ENCODE results near the gene CSTF3.
"Not testable (repeated sequence)": the region's sequence is repeated elsewhere in the genome, so short reads cannot be mapped to it uniquely, and the experiment has no call there.

CSTF3 gene

GRCh38 chr11:33162831-33163230, 1.6 kb upstream of the CSTF3 start:
- DNase-seq (ENCODE audit: extremely low read depth in 1 of 2, low read depth in 1 of 2) = no peak

DNA sequence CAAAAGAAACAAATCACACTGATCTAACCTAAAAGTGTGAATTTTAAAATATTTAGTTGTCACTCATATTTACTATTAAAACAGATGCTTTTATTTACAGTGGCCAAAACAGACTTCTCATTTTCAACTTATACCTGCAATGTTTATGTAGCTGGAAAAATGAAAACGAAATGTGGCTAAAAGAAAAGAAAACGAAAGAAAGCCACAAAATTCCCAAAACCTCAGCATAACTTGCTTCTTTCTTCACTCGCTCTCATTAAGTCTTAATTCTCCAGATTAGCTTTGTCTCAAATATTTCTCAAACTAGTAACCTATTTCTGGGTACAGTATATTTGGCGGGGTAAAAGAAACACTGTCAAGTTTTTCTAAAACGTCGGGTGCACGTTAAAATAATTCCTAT, 693 bp downstream of the CSTF3 start:
- DNase-seq (ENCODE audit: extremely low read depth in 1 of 2, low read depth in 1 of 2) = no peak

- no peak for DNase-seq (ENCODE audit: extremely low read depth in 1 of 2, low read depth in 1 of 2)
Measured at GRCh38 chr11:33160136-33160535, 1.1 kb downstream of the CSTF3 start.

GRCh38 chr11:33159378-33159867, 1.9 kb downstream of the CSTF3 start:
- not testable (repeated sequence) for DNase-seq (ENCODE audit: extremely low read depth in 1 of 2, low read depth in 1 of 2)

GRCh38 chr11:33158596-33159275, 2.5 kb downstream of the CSTF3 start:
- no peak for DNase-seq (ENCODE audit: extremely low read depth in 1 of 2, low read depth in 1 of 2)

DNA sequence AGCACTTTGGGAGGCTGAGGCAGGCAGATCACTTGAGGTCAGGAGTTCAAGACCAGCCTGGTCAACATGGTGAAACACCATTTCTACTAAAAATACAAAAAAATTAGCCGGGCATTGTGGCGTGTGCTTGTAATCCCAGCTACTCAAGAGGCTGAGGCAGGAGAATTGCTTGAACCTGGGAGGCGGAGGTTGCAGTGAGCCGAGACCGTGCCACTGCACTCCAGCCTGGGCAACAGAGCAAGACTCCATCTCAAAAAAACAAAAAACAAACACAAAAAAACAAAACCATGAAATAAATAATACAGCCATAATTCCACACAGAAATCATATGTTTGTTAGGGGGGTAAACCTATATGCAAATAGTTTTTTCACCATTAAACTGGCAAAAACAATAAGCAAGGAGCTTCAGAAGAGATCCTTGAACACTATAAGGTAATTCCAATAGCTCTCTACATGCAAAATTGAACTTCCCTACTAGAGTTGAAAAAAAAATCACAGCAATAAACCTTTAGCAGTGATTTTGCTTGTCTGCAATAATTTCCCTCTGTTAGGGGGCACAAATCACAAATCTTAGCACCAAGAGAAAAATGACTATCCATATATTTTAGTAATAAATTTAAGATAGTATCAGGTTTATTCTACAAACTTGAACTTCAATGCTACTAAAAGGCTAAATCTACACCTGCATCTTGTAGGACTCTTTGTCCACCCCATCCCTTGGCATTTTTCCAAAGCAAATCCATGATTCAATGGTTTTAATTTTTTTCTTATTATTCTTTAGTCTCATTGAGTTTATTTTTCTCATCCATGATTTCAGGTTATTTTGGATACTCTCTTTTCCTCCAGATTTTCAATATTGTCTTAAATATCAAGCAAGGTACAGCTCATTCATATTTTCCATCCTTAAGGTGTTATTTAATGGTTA, 3.9 kb downstream of the CSTF3 start:
- no peak for DNase-seq (ENCODE audit: extremely low read depth in 1 of 2, low read depth in 1 of 2)

DNA sequence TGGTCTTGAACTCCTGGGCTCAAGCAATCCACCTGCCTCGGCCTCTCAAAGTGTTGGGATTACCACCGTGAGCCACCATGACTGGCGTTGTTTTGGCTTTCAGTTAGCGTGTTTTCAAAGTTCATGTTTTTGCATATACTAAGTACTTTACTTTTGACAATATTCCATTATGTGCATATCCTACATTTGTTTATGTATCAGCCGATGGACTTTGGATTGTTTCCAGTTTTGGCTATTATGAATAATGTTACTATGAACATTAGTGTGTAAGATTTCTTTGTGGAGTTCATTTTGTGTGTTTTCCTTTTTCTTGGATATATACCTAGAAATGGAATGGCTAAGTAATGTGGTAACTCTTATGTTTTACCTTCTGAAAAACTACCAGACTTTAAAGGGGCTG, 9.9 kb downstream of the CSTF3 start:
- DNase-seq (ENCODE audit: extremely low read depth in 1 of 2, low read depth in 1 of 2) = no peak

GRCh38 chr11:33147559-33147958, 13.7 kb downstream of the CSTF3 start:
- DNase-seq (ENCODE audit: extremely low read depth in 1 of 2, low read depth in 1 of 2) = no peak

DNA sequence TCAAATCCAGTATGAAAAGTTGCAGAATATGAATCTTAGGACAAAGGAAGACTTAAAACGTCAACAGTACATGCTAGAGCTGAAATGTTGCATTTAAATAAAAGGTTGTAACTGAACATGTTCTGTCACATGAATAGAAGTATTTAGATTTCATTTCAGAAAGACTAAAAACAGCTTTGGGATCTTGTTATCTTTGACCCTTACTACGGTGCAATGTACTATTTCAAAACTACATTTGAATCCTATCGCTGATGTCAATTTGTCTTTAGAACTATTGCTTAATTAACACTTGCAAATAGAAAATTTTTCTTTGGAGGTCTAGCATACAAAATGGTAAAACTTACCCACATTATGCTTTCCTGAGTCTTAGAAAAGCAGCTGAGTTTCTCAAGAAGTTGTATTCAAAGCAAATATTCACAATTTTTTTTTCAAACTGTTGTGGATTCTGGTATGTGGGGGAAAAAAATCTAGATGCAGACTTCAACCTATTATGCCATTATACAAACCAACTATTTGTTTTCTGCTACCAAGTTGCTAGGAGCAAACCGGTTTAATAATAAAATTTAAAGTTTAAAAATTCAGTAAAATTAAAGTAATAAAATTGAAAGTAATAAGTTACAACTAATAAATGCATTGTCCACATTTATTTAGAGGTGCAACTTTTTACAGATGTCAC, 25.4 kb downstream of the CSTF3 start:
- DNase-seq (ENCODE audit: extremely low read depth in 1 of 2, low read depth in 1 of 2) = no peak

- no peak for DNase-seq (ENCODE audit: extremely low read depth in 1 of 2, low read depth in 1 of 2)
Measured at GRCh38 chr11:33135216-33135615, 26.1 kb downstream of the CSTF3 start.

DNA sequence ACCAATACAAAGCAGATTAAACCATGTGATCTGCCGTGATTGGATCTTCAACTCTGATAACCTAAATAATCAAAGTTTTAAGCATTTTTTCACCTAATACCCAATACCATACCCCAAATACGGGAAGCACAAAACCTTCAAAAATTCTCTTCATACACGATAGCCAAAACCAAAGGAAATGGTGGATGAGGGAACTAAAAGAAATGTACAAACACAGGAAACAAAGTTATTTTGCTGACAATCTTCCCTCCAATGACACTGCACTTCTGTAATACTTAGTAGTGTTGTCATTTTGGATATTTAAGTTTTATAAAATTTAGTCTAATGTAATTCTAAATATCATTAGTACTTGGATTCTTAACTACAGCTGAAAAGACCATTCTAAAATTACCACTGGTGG, 27.0 kb downstream of the CSTF3 start:
- no peak for DNase-seq (ENCODE audit: extremely low read depth in 1 of 2, low read depth in 1 of 2)

DNA sequence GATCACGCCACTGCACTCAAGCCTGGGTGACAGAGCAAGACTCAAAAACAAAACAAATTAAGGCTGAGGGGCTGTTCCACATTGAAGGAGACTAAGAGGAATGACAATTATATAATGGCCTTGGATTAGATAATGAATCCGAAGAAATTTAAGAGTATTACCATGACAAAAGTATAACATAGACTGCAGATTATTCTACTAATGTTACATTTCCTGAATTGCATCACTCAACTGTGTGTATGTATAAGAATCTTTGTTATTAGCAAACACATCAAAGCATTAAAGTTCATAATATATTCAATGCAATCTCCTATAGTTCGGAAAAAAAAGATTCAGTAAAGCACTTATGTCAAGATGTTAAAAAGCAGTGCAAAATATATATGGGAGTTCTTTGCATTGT, 27.5 kb downstream of the CSTF3 start:
- DNase-seq (ENCODE audit: extremely low read depth in 1 of 2, low read depth in 1 of 2) = no peak

- no peak for DNase-seq (ENCODE audit: extremely low read depth in 1 of 2, low read depth in 1 of 2)
Measured at GRCh38 chr11:33132510-33132909, 28.8 kb downstream of the CSTF3 start.

GRCh38 chr11:33128739-33129138, 32.5 kb downstream of the CSTF3 start:
- no peak for DNase-seq (ENCODE audit: extremely low read depth in 1 of 2, low read depth in 1 of 2)

DNA sequence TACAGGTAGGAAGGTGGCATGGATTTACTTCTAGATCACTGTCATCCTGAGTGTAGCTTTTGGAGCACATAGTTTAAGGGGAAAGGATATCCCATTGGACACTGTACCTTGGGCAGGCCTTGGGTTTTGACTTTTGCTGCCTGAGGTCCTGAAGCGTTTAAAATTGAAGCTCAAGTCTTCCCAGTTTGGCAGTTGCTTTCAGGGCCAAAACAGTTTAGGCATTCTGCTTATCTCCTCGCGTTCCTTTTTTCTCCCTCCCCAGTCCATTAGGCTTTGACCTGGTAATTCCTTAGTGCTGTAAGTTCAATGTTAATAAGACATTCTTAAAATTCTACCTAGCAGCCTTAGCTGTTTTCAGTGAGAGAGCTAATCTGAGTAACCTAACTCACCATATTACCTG, 35.7 kb downstream of the CSTF3 start:
- no peak for DNase-seq (ENCODE audit: extremely low read depth in 1 of 2, low read depth in 1 of 2)

DNA sequence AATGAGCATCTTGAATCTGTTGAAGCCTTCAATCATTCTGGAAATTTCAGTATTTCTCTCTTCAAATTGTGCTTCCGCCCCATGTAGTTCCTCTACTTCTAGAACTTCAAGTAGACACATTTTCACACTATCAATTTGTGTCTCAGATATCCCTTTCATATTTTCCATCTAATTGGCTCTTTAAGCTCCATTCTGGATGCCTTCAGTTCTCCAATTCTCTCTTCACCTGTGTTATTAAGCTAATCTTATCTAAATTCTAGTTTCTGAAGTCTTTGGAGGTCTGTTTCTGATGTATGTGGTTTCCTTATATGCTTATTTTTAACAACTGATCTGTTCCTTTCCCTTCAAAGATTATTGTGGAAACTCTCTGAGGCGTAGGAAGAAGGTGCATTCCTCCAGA, 36.3 kb downstream of the CSTF3 start:
- no peak for DNase-seq (ENCODE audit: extremely low read depth in 1 of 2, low read depth in 1 of 2)

DNA sequence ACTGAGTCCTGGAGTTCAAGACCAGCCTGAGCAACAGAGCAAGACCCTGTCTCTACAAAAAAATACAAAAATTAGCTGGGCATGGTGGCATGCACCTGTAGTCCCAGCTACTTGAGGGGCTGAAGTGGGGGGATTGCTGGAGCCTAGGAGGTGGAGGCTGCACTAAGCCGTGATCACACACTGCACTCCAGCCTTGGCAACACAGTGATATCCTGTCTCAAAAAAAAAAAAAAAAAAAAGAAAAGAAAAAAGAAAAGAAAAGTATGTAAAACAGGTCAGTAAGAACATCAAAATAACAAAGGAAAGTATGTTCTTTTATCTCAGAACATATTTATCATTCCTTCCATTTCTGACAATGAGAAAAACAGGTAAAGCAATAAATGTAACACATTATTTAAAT, 38.6 kb downstream of the CSTF3 start:
- not testable (repeated sequence) for DNase-seq (ENCODE audit: extremely low read depth in 1 of 2, low read depth in 1 of 2)

DNA sequence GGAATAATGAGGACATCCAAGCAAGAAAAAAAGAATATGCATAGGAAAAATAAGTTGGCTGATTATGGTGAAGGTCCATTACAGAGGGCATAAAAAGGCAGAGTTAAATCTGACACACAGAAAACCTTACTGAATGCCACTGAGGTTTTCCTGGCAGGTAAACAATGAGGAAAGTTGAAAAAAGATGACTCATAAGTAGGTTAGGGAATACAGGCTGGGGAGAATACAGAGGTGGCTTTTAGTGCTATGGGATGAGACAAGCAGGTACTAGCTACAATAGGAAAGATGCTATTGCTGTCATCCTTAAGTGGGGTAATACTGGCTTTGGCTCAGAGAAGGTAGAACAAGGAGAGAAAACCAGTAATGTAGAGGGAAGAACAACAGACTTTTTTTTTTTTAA, 44.7 kb downstream of the CSTF3 start:
- DNase-seq (ENCODE audit: extremely low read depth in 1 of 2, low read depth in 1 of 2) = no peak

GRCh38 chr11:33110083-33110482, 51.2 kb downstream of the CSTF3 start:
- DNase-seq (ENCODE audit: extremely low read depth in 1 of 2, low read depth in 1 of 2) = no peak

GRCh38 chr11:33109294-33109895, 51.9 kb downstream of the CSTF3 start:
- no peak for DNase-seq (ENCODE audit: extremely low read depth in 1 of 2, low read depth in 1 of 2)

DNA sequence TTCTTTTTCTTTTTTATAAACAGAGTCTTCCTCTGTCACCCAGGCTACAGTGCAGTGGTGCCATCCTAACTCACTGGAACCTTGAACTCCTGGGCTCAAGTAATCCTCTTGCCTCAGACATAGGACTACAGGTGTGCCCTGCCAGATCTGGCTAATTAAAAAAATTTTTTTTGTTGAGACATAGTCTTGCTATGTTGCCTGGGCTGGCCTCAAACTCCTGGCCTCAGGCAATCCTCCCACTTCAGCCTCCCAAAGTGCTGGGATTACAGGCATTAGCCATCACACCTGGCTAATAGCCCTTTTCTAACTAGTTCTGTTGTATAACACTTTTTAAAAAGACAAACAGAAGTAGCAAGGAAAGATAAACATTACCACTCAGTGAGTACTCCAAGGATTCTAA, 57.4 kb downstream of the CSTF3 start:
- no peak for DNase-seq (ENCODE audit: extremely low read depth in 1 of 2, low read depth in 1 of 2)
